PC-9 (cell line): ENCODE measurements around the gene NOS1AP. TPM values are rescaled to one million over a fixed set of nuclear protein-coding genes. Genes with fewer than 3 reads are reported as not detected.

Experiments
- BruUV-seq: library from RNA; stranded (reverse); fragments of 400-500 nt; replicated peaks from 2 replicates; lab custom pipeline; 2021; lab: Mats Ljungman, UMichigan
- CTCF ChIA-PET: fragments of 300-600 bp; sonication (Branson Sonifier 250); formaldehyde crosslinking; loops from one replicate; lab custom pipeline; 2022; ENCODE audit warnings: antibody characterized with exemption; lab: Charles Lee
- POLR2A ChIA-PET: fragments of 300-600 bp; sonication (Branson Sonifier 250); formaldehyde crosslinking; loops from one replicate; lab custom pipeline; 2022; ENCODE audit warnings: antibody characterized with exemption; ENCODE audit not compliant: unreplicated experiment; lab: Charles Lee
- DNase-seq, 2 experiments: peaks; one replicate each; pipeline versions ENCODE4 v3.0.0 to v3.0.0-alpha.2; 2015 to 2022; ENCODE audit warnings: mixed read lengths in 1 of 2
- H2AFZ ChIP-seq: fragments of 200-600 bp; sonication (generic); 2 replicates; pipeline ENCODE4 v1.8.1; 2017; ENCODE audit warnings: antibody characterized with exemption
- H3F3A ChIP-seq: fragments of 200-600 bp; sonication (generic); 2 replicates; pipeline ENCODE4 v1.8.1; 2017; ENCODE audit warnings: antibody characterized with exemption, mild to moderate bottlenecking, low read depth; ENCODE audit not compliant: insufficient read depth
- H3K27ac ChIP-seq: fragments of 200-600 bp; sonication (generic); 2 replicates; pipeline ENCODE4 v1.6.1; 2016; ENCODE audit warnings: mixed run types
- H3K27me3 ChIP-seq: fragments of 200-600 bp; sonication (generic); 2 replicates; pipeline ENCODE4 v1.6.1; 2016; ENCODE audit warnings: low read depth, mixed run types; ENCODE audit not compliant: insufficient read depth
- H3K36me3 ChIP-seq: fragments of 200-600 bp; sonication (generic); 2 replicates; pipeline ENCODE4 v1.6.1; 2016; ENCODE audit warnings: low read depth, mixed run types
- H3K4me1 ChIP-seq: fragments of 200-600 bp; sonication (generic); replicated peaks from 2 replicates; pipeline ENCODE4 v1.6.1; 2016; ENCODE audit warnings: mixed run types; ENCODE audit not compliant: insufficient read depth
- H3K4me2 ChIP-seq: fragments of 200-600 bp; sonication (generic); 2 replicates; pipeline ENCODE4 v1.6.1; 2017; ENCODE audit warnings: mixed run types
- H3K4me3 ChIP-seq: fragments of 200-600 bp; sonication (generic); 2 replicates; pipeline ENCODE4 v1.6.1; 2016; ENCODE audit warnings: mixed run types
- H3K79me2 ChIP-seq: fragments of 200-600 bp; sonication (generic); 2 replicates; pipeline ENCODE4 v1.6.1; 2017; ENCODE audit warnings: low read depth, mixed run types
- H3K9me2 ChIP-seq: fragments of 200-600 bp; sonication (generic); 2 replicates; pipeline ENCODE4 v1.8.1; 2017; ENCODE audit warnings: mild to moderate bottlenecking; ENCODE audit not compliant: insufficient read depth
- H3K9me3 ChIP-seq: fragments of 200-600 bp; sonication (generic); 2 replicates; pipeline ENCODE4 v1.8.1; 2016; ENCODE audit warnings: low read depth; ENCODE audit not compliant: insufficient read depth
- H4K20me1 ChIP-seq: fragments of 200-600 bp; sonication (generic); 2 replicates; pipeline ENCODE4 v1.8.1; 2017; ENCODE audit not compliant: insufficient read depth
- CTCF ChIP-seq: fragments of 200-600 bp; sonication (generic); conservative IDR thresholded peaks from 2 replicates; pipeline ENCODE4 v1.6.1; 2017; ENCODE audit warnings: mixed run types, antibody characterized with exemption, mild to moderate bottlenecking, moderate library complexity
- EZH2 ChIP-seq: fragments of 200-600 bp; sonication (generic); IDR thresholded peaks from 2 replicates; pipeline ENCODE4 v1.8.0; 2017; ENCODE audit warnings: antibody characterized with exemption, low read depth
- intact Hi-C: fragments of 100-400 bp; cut with micrococcal nuclease; formaldehyde crosslinking; loops from one replicate; pipeline ENCODE4 v1.10.0; 2022; ENCODE audit not compliant: unreplicated experiment
- total RNA-seq: library from RNA; stranded (reverse); gene quantifications from 2 replicates; pipeline ENCODE4 v1.2.3, GENCODE V29; 2021

NOS1AP gene
- total RNA-seq, 1 experiment from 2014 or later = 9.9 TPM

- Histone ChIP-seq H3K27me3 (no peaks in the 10 kb centered on the region), H3K4me3 (no peak overlapping the region), H3K9me3 (0 out of 2 replicates have a peak, but pooled peaks cover 2% of the 10 kb centered on the region), H3K4me1 (peaks cover 42% of the 10 kb centered on the region), H4K20me1 (0 out of 2 replicates have a peak, but pooled peaks cover 4% of the 10 kb centered on the region), H3K79me2 (peaks cover 67% of the 10 kb centered on the region), H3K36me3 (0 out of 2 replicates have a peak, but pooled peaks cover 1% of the 10 kb centered on the region), H3K4me2 (no peak overlapping the region), H3F3A (peaks cover 33% of the 10 kb centered on the region), H2AFZ (no peak overlapping the region), H3K9me2 (no peaks in the 10 kb centered on the region), H3K27ac (no peak overlapping the region)
- BruUV-seq = no TSS peak
- no peak for TF ChIP-seq EZH2
- no peak for TF ChIP-seq CTCF
- intact Hi-C loops = no loop called here
- ChIA-PET CTCF (no interaction called here), POLR2A (no interaction called here)
- no peak for DNase-seq
These were observed 106.0 kb downstream of the NOS1AP start for GRCh38 chr1:162175379-162176081.

DNA sequence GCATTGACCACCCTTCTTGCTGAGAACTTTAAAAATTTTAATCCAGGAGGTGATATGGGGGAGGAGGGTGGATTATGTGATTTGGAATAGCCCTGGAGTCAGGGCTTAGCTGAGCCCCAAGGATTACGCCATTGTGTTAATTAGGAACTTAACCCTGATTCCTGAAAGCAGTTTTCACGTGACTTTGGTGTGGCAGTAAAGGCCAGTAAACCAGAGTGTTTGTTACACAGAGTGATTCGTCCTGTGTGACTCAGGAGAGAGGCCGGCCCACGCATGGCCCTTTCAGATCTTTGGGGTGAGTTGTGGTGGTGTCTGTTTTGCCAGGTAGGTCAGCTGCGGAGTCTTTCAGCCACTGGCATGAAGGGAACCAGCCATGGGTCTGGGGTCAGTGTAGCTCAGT, 107.6 kb downstream of the NOS1AP start:
- H3K9me2 ChIP-seq = no peaks in the 10 kb centered on the region
- H2AFZ ChIP-seq = no peak overlapping the region
- 0 out of 2 replicates have a peak, but pooled peaks cover 11% of the 10 kb centered on the region for H3K36me3 ChIP-seq
- no TSS peak for BruUV-seq
- H3K4me3 ChIP-seq = no peak overlapping the region
- H3K27me3 ChIP-seq = no peaks in the 10 kb centered on the region
- intact Hi-C loops = no loop called here
- H3K4me1 ChIP-seq = peaks cover 42% of the 10 kb centered on the region
- H3K4me2 ChIP-seq = no peak overlapping the region
- ChIA-PET POLR2A (no interaction called here), CTCF (no interaction called here)
- H3F3A ChIP-seq = peaks cover 33% of the 10 kb centered on the region
- 0 out of 2 replicates have a peak, but pooled peaks cover 10% of the 10 kb centered on the region for H4K20me1 ChIP-seq
- TF ChIP-seq EZH2 = no peak
- no peak for TF ChIP-seq CTCF
- H3K27ac ChIP-seq = peak overlapping the region; percentile 31; the same call in 1 of the 2 replicates
- H3K79me2 ChIP-seq = peaks cover 69% of the 10 kb centered on the region
- 0 out of 2 replicates have a peak, but pooled peaks cover 2% of the 10 kb centered on the region for H3K9me3 ChIP-seq
- peak in 1 of 2 experiments; percentile 59 for DNase-seq

DNA sequence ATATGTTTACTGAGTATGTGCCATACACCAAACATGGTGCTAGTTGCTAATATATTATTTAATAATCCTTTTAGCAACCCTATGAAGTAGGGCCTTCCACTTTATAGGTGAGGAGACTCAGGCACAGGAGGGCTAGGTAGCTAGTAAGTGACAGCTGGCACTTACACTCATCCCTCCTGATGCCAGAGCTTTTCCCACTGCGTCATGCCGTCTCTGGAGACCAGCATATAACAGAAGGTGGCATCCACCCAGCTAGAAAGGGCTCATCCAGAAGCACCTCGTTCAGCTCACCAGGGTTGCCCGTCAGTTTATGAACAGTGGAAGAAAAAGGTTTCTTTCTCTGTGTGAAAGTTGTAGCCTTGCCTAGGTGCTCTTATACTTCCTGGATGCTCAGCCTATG, 108.9 kb downstream of the NOS1AP start:
- DNase-seq = no peak
- CTCF ChIA-PET = no interaction called here

More for the DNA sequence above, 108.9 kb downstream of the NOS1AP start:
- intact Hi-C loops = no loop called here
- Histone ChIP-seq H3K27ac (peak overlapping the region; percentile 31; the same call in 1 of the 2 replicates), H3K4me3 (no peak overlapping the region), H4K20me1 (0 out of 2 replicates have a peak, but pooled peaks cover 11% of the 10 kb centered on the region), H3K79me2 (peaks cover 64% of the 10 kb centered on the region), H3K9me3 (0 out of 2 replicates have a peak, but pooled peaks cover 2% of the 10 kb centered on the region), H3F3A (peaks cover 29% of the 10 kb centered on the region), H3K9me2 (no peaks in the 10 kb centered on the region), H3K27me3 (no peaks in the 10 kb centered on the region), H3K36me3 (0 out of 2 replicates have a peak, but pooled peaks cover 19% of the 10 kb centered on the region), H3K4me2 (peak overlapping the region; percentile 41), H3K4me1 (peaks cover 42% of the 10 kb centered on the region), H2AFZ (no peak overlapping the region)
- POLR2A ChIA-PET = no interaction called here
- TF ChIP-seq CTCF (no peak), EZH2 (no peak)
- no TSS peak for BruUV-seq
